Limb (tissue), 2 donors: ENCODE data around the gene FAM149B1.
"Not testable (repeated sequence)": the region's sequence is repeated elsewhere in the genome, so short reads cannot be mapped to it uniquely, and the experiment has no call there.

Experiments
- DNase-seq, 2 donors: peaks; one replicate each; pipeline ENCODE4 v3.0.0-alpha.2; 2016; ENCODE audit errors: extremely low spot score in 2 of 2

Gene FAM149B1

GRCh38 chr10:73167783-73168464 is at the start of gene FAM149B1, which contains the start of gene ECD:
Gene FAM149B1, plus strand, starts transcription at chr10:73168119. Its CDS starts 221 bp downstream, at chr10:73168340.
Gene ECD, minus strand, starts transcription at chr10:73168008. Its CDS starts 4,071 bp downstream, at chr10:73163937.
- DNase-seq, result peak; percentile 93 to 98

GRCh38 chr10:73119457-73119856 is 48.5 kb upstream of the FAM149B1 start:
- no peak for DNase-seq

GRCh38 chr10:73119952-73120351 is 48.0 kb upstream of the FAM149B1 start:
- no peak for DNase-seq

GRCh38 chr10:73126343-73126742 is 41.6 kb upstream of the FAM149B1 start:
- no peak for DNase-seq

- DNase-seq, result no peak
Measured at GRCh38 chr10:73131301-73131700, 36.6 kb upstream of the FAM149B1 start.

- DNase-seq, result no peak
Measured at GRCh38 chr10:73131913-73132686, 35.8 kb upstream of the FAM149B1 start.

GRCh38 chr10:73134727-73135126 is 33.2 kb upstream of the FAM149B1 start:
- DNase-seq, result no peak

- no peak for DNase-seq
Measured at GRCh38 chr10:73136627-73137026, 31.3 kb upstream of the FAM149B1 start.

- no peak for DNase-seq
Measured at GRCh38 chr10:73139251-73139650, 28.7 kb upstream of the FAM149B1 start.

- no peak for DNase-seq
Measured at GRCh38 chr10:73141603-73142002, 26.3 kb upstream of the FAM149B1 start.

GRCh38 chr10:73150633-73151413 is 17.1 kb upstream of the FAM149B1 start:
- not testable (repeated sequence) for DNase-seq

- DNase-seq, result no peak
Measured at GRCh38 chr10:73152009-73152408, 15.9 kb upstream of the FAM149B1 start.

- DNase-seq, result no peak
Measured at GRCh38 chr10:73156054-73156453, 11.9 kb upstream of the FAM149B1 start.

- DNase-seq, result peak; percentile 41 to 47
Measured at GRCh38 chr10:73159038-73159648, 8.8 kb upstream of the FAM149B1 start.

GRCh38 chr10:73161079-73161478 is 6.8 kb upstream of the FAM149B1 start:
- DNase-seq, result no peak

- no peak for DNase-seq
Measured at GRCh38 chr10:73161662-73162061, 6.3 kb upstream of the FAM149B1 start.

- DNase-seq, result no peak
Measured at GRCh38 chr10:73163096-73163495, 4.8 kb upstream of the FAM149B1 start.

GRCh38 chr10:73166972-73167371 is 947 bp upstream of the FAM149B1 start:
- DNase-seq, result no peak

GRCh38 chr10:73167458-73167782 is 499 bp upstream of the FAM149B1 start:
- no peak for DNase-seq

GRCh38 chr10:73168465-73168803 is 515 bp downstream of the FAM149B1 start:
- DNase-seq, result peak in 1 of 2 donors; percentile 47

- no peak for DNase-seq
Measured at GRCh38 chr10:73169320-73169719, 1.4 kb downstream of the FAM149B1 start.

- DNase-seq, result no peak
Measured at GRCh38 chr10:73172867-73173266, 4.9 kb downstream of the FAM149B1 start.
